Glutamatergic neuron (in vitro differentiated cells): ENCODE results near the gene GALNT17. TPM values are rescaled to one million over a fixed set of nuclear protein-coding genes. Genes with fewer than 3 reads are reported as not detected.

Experiments used
- DNase-seq: peaks from one replicate; pipeline ENCODE4 v3.0.0; 2022
- H3K27ac Mint-ChIP-seq: one replicate; pipeline ENCODE4 v1.8.0; 2020; ENCODE audit warnings: mild to moderate bottlenecking, mixed read lengths, inconsistent platforms; ENCODE audit not compliant: unreplicated experiment
- H3K27me3 Mint-ChIP-seq: one replicate; pipeline ENCODE4 v1.8.0; 2020; ENCODE audit warnings: mild to moderate bottlenecking, moderate library complexity, mixed read lengths, inconsistent platforms; ENCODE audit not compliant: unreplicated experiment
- H3K36me3 Mint-ChIP-seq: one replicate; pipeline ENCODE4 v1.8.0; 2020; ENCODE audit warnings: mild to moderate bottlenecking, mixed read lengths, inconsistent platforms; ENCODE audit not compliant: unreplicated experiment
- H3K4me1 Mint-ChIP-seq: one replicate; pipeline ENCODE4 v1.8.0; 2020; ENCODE audit warnings: mild to moderate bottlenecking, low read depth, mixed read lengths, inconsistent platforms; ENCODE audit not compliant: unreplicated experiment
- H3K4me3 Mint-ChIP-seq: one replicate; pipeline ENCODE4 v1.8.0; 2020; ENCODE audit warnings: mild to moderate bottlenecking, mixed read lengths, inconsistent platforms; ENCODE audit not compliant: unreplicated experiment
- H3K9me3 Mint-ChIP-seq: one replicate; pipeline ENCODE4 v1.8.0; 2020; ENCODE audit warnings: mild to moderate bottlenecking, moderate library complexity, mixed read lengths, inconsistent platforms; ENCODE audit not compliant: unreplicated experiment
- total RNA-seq: library from RNA; stranded (reverse); fragmentation: NEBNext Ultra II Directional; extraction: Animal tissue kit (Norgen Biotek cat#: 25700); gene quantifications from one replicate; pipeline ENCODE4 v1.2.1, GENCODE V29; 2021; ENCODE audit not compliant: unreplicated experiment
- TF ChIP-seq, protein P1 (sequence below): fragments of 200-600 bp; sonication (generic); IDR thresholded peaks from one replicate; pipeline ENCODE4 v1.5.0; 2021; ENCODE audit not compliant: partially characterized antibody, unreplicated experiment

GALNT17 gene
- total RNA-seq, 1 donor from 2014 or later: 42.0 TPM

GRCh38 chr7:71507680-71508602 is 376.0 kb downstream of the GALNT17 start:
- H3K27ac Mint-ChIP-seq: peak overlapping the region; percentile 59
- H3K9me3 Mint-ChIP-seq: peaks cover 2% of the 10 kb centered on the region
- H3K36me3 Mint-ChIP-seq: no peaks in the 10 kb centered on the region
- peaks cover 18% of the 10 kb centered on the region for H3K4me1 Mint-ChIP-seq
- no peaks in the 10 kb centered on the region for H3K27me3 Mint-ChIP-seq
- TF ChIP-seq, protein P1, sequence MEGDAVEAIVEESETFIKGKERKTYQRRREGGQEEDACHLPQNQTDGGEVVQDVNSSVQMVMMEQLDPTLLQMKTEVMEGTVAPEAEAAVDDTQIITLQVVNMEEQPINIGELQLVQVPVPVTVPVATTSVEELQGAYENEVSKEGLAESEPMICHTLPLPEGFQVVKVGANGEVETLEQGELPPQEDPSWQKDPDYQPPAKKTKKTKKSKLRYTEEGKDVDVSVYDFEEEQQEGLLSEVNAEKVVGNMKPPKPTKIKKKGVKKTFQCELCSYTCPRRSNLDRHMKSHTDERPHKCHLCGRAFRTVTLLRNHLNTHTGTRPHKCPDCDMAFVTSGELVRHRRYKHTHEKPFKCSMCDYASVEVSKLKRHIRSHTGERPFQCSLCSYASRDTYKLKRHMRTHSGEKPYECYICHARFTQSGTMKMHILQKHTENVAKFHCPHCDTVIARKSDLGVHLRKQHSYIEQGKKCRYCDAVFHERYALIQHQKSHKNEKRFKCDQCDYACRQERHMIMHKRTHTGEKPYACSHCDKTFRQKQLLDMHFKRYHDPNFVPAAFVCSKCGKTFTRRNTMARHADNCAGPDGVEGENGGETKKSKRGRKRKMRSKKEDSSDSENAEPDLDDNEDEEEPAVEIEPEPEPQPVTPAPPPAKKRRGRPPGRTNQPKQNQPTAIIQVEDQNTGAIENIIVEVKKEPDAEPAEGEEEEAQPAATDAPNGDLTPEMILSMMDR: no peak
- no peak overlapping the region for H3K4me3 Mint-ChIP-seq
- DNase-seq: no peak

GRCh38 chr7:71509381-71509780 is 377.4 kb downstream of the GALNT17 start:
- TF ChIP-seq, protein P1: no peak
- Mint-ChIP-seq H3K27ac (no peak overlapping the region), H3K36me3 (peaks cover 3% of the 10 kb centered on the region)

DNA sequence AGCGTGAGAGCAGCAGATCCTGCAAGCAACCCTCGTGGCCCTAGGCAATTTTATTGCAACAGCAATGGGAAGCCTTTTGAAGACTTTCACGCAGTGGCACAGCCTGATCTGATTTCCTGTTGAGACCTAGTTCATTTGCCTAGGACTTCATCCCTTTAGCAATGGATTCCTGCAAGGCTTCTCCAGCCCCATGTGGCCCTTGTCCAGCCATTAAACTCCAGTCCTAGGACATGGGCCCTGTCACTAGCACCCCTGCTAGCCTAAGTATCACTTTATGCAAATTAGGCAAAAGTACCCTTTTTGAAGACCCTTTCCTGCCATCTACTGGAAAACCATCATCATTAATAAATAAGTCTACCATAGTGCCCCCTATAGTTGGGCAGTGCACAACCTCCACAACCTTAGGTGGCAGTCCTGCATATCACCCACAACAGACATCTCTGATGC is 379.4 kb downstream of the GALNT17 start:
- H3K36me3 Mint-ChIP-seq: peaks cover 22% of the 10 kb centered on the region
- peaks cover 18% of the 10 kb centered on the region for H3K4me1 Mint-ChIP-seq
- TF ChIP-seq, protein P1: peak; percentile 44
- H3K27me3 Mint-ChIP-seq: no peaks in the 10 kb centered on the region
- no peak for DNase-seq
- H3K9me3 Mint-ChIP-seq: peaks cover 8% of the 10 kb centered on the region
- H3K4me3 Mint-ChIP-seq: no peak overlapping the region
- H3K27ac Mint-ChIP-seq: no peak overlapping the region

More at GRCh38 chr7:71509381-71509780, 377.4 kb downstream of the GALNT17 start:
- Mint-ChIP-seq H3K9me3 (peaks cover 4% of the 10 kb centered on the region), H3K27me3 (no peaks in the 10 kb centered on the region), H3K4me1 (peaks cover 18% of the 10 kb centered on the region), H3K4me3 (no peak overlapping the region)
- DNase-seq: no peak

DNA sequence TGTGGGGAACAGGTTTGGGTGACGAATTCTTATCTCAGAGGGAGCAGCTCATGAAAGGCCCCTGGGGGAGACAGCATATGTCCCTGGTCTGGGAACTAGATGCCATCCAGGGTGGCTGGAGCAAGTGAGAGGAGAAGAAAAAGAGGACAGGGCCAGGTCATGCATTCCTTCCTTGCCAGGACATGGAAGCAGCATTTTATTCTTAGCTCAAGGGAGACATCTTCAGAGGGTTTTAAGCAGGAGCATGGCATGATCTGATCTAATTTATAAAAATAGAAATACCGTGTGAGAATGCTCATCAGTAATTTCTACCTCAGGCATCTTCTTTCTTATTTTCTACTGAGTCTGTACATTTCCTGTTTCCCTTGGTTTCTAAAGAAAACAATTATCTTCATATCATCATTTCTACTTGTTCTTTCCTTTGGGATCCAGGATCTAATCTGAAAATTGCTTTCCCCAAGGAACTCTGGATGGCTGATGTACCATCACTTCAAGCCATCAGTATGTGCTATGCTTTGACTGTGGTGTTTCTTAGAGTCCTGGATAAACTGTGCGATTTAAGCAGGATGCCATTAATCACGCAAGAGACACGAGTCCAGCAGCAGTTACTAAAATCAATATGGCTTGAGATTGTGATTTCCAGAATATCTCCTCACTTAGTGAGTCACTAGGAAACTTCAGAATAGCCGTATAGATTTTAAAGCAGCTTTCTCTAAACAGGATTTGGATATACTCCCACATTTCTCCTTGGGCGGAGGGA is 386.2 kb downstream of the GALNT17 start:
- H3K9me3 Mint-ChIP-seq: peaks cover 13% of the 10 kb centered on the region
- no peak overlapping the region for H3K4me3 Mint-ChIP-seq
- peaks cover 4% of the 10 kb centered on the region for H3K27me3 Mint-ChIP-seq
- no peak for DNase-seq
- peaks cover 39% of the 10 kb centered on the region for H3K36me3 Mint-ChIP-seq
- TF ChIP-seq, protein P1: no peak
- H3K27ac Mint-ChIP-seq: no peak overlapping the region
- peaks cover 7% of the 10 kb centered on the region for H3K4me1 Mint-ChIP-seq
